ENCODE measurements around the gene MICU2. TPM values are rescaled to one million over a fixed set of nuclear protein-coding genes. Genes with fewer than 3 reads are reported as not detected.
"Not testable (repeated sequence)": the region's sequence is repeated elsewhere in the genome, so short reads cannot be mapped to it uniquely, and the experiment has no call there.

Gene MICU2
- total RNA-seq, 1 experiment from 2014 or later = 16.3 TPM

DNA sequence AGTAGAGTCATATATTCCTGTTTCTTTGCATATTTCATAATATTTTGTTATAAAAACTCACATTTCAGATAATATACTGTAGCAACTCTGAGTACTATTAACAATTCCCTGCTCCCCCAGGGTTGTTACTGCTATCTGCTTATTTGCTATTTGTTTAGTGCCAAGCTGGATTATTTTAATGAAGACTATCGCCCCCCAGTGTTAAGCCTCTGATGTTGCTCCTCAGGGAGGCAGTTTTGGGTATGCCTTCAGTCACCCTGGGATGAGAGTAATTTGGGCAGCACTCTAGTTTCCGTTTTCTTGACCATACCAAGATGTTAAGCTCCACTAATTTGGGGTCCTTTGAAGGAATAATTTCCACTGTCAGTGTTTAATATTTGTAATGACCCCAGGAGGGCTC is 46.0 kb downstream of the MICU2 start:
- Mint-ChIP-seq H3K4me1 (ENCODE audit: low read depth, unreplicated experiment) (no peaks in the 10 kb centered on the region), H3K9me3 (ENCODE audit: low read depth, unreplicated experiment) (peaks cover 2% of the 10 kb centered on the region), H3K27ac (ENCODE audit: unreplicated experiment) (no peak overlapping the region), H3K4me3 (ENCODE audit: low read depth, unreplicated experiment) (no peak overlapping the region), H3K27me3 (ENCODE audit: unreplicated experiment) (no peaks in the 10 kb centered on the region), H3K36me3 (ENCODE audit: insufficient read depth, unreplicated experiment) (no peaks in the 10 kb centered on the region)
- peak; percentile 11 for DNase-seq
- intact Hi-C loops (cut with micrococcal nuclease; ENCODE audit: unreplicated experiment) = no loop called here
- TF ChIP-seq, protein P1, sequence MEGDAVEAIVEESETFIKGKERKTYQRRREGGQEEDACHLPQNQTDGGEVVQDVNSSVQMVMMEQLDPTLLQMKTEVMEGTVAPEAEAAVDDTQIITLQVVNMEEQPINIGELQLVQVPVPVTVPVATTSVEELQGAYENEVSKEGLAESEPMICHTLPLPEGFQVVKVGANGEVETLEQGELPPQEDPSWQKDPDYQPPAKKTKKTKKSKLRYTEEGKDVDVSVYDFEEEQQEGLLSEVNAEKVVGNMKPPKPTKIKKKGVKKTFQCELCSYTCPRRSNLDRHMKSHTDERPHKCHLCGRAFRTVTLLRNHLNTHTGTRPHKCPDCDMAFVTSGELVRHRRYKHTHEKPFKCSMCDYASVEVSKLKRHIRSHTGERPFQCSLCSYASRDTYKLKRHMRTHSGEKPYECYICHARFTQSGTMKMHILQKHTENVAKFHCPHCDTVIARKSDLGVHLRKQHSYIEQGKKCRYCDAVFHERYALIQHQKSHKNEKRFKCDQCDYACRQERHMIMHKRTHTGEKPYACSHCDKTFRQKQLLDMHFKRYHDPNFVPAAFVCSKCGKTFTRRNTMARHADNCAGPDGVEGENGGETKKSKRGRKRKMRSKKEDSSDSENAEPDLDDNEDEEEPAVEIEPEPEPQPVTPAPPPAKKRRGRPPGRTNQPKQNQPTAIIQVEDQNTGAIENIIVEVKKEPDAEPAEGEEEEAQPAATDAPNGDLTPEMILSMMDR (IDR thresholded peaks at IDR 0.05; ENCODE audit: unreplicated experiment) = no peak
- no TSS peak for BruUV-seq (replicated peaks)
- CTCF ChIA-PET = interaction anchor here (0.5 to 1.1 kb wide), 3 partner anchors 9 to 18 kb away, joined by 3 to 6 read pairs (median 4); no protein-coding TSS in a partner anchor

DNA sequence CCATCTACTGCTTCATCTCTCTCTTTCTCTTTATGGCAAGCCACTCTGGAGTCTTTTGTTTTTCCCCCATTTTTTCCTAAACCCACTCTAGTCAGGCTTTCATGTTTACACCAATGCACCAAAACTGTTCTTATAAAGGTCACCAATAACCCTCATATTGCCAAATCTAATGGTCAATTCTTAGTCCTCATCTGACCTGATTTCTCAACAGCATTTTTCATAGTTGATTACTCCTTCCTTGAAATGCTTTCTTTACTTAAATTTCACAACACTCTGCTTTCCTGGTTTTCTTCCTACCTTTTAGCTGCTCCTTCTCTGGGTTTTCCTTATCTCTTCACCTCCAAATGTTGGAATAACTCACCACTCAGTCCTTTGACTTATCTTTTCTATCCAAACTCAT is 47.9 kb downstream of the MICU2 start:
- intact Hi-C loops (cut with micrococcal nuclease; ENCODE audit: unreplicated experiment) = no loop called here
- DNase-seq = no peak
- Mint-ChIP-seq H3K36me3 (ENCODE audit: insufficient read depth, unreplicated experiment) (no peaks in the 10 kb centered on the region), H3K4me1 (ENCODE audit: low read depth, unreplicated experiment) (no peaks in the 10 kb centered on the region), H3K4me3 (ENCODE audit: low read depth, unreplicated experiment) (no peak overlapping the region), H3K27ac (ENCODE audit: unreplicated experiment) (no peak overlapping the region), H3K27me3 (ENCODE audit: unreplicated experiment) (no peaks in the 10 kb centered on the region), H3K9me3 (ENCODE audit: low read depth, unreplicated experiment) (no peaks in the 10 kb centered on the region)
- TF ChIP-seq, protein P1 (IDR thresholded peaks at IDR 0.05; ENCODE audit: unreplicated experiment) = no peak
- BruUV-seq (replicated peaks) = no TSS peak
- CTCF ChIA-PET = no interaction called here

DNA sequence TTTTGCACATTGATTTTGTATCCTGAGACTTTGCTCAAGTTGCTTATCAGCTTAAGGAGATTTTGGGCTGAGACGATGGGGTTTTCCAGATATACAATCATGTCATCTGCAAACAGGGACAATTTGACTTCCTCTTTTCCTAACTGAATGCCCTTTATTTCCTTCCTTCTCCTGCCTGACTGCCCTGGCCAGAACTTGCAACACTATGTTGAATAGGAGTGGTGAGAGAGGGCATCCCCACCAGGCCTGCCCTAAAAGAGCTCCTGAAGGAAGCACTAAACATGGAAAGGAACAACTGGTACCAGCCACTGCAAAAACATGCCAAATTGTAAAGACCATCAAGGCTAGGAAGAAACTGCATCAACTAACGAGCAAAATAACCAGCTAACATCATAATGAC is 50.7 kb downstream of the MICU2 start:
- BruUV-seq (replicated peaks); intact Hi-C loops (cut with micrococcal nuclease; ENCODE audit: unreplicated experiment); H3K9me3 Mint-ChIP-seq (ENCODE audit: low read depth, unreplicated experiment); DNase-seq; CTCF ChIA-PET; H3K27me3 Mint-ChIP-seq (ENCODE audit: unreplicated experiment); H3K36me3 Mint-ChIP-seq (ENCODE audit: insufficient read depth, unreplicated experiment); H3K4me1 Mint-ChIP-seq (ENCODE audit: low read depth, unreplicated experiment); H3K4me3 Mint-ChIP-seq (ENCODE audit: low read depth, unreplicated experiment); H3K27ac Mint-ChIP-seq (ENCODE audit: unreplicated experiment): not testable (repeated sequence)

DNA sequence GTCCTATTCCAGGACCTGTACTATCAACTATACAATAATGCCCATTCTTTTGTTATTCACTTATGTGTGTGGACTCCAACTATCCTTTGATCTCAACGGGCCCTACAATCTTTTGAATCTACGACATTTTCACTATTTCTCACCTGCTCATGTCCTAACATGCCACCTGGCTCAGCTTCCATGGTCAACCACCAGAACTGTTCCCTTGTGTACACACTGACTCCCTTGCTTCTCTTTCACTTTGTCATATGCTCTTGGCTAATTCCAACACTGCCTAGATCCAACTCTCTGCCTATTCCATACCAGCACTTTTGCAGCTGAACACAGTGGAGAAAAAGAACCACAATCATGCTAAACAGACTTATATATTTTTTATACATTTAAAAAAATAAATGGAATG is 53.1 kb downstream of the MICU2 start:
- Mint-ChIP-seq H3K27me3 (ENCODE audit: unreplicated experiment) (no peaks in the 10 kb centered on the region), H3K4me3 (ENCODE audit: low read depth, unreplicated experiment) (no peak overlapping the region), H3K4me1 (ENCODE audit: low read depth, unreplicated experiment) (no peaks in the 10 kb centered on the region), H3K36me3 (ENCODE audit: insufficient read depth, unreplicated experiment) (no peaks in the 10 kb centered on the region), H3K27ac (ENCODE audit: unreplicated experiment) (no peak overlapping the region), H3K9me3 (ENCODE audit: low read depth, unreplicated experiment) (no peaks in the 10 kb centered on the region)
- CTCF ChIA-PET = no interaction called here
- no TSS peak for BruUV-seq (replicated peaks)
- DNase-seq = no peak
- TF ChIP-seq, protein P1 (IDR thresholded peaks at IDR 0.05; ENCODE audit: unreplicated experiment) = no peak
- intact Hi-C loops (cut with micrococcal nuclease; ENCODE audit: unreplicated experiment) = no loop called here

DNA sequence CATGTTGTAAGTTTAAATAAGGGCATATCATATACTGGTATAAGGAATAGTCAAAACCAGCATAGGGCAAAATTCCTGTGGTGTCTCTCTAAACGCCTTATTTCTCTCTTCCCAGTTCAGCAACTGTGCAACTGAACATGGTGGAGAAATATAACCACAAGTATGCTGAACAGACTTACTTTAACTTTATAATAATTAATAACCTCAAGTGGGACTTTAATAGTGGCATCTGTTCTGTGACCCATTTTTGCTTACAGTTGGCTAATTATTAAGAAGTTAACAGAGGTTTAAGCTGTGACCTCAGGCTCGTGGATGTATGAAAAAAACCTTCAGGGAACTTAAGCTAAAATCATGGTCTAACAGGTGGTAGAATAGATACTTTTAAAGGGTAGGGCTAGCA is 54.3 kb downstream of the MICU2 start:
- CTCF ChIA-PET = no interaction called here
- H3K27ac Mint-ChIP-seq (ENCODE audit: unreplicated experiment) = no peak overlapping the region
- H3K4me3 Mint-ChIP-seq (ENCODE audit: low read depth, unreplicated experiment) = no peak overlapping the region
- H3K9me3 Mint-ChIP-seq (ENCODE audit: low read depth, unreplicated experiment) = no peaks in the 10 kb centered on the region
- TF ChIP-seq, protein P1 (IDR thresholded peaks at IDR 0.05; ENCODE audit: unreplicated experiment) = no peak
- BruUV-seq (replicated peaks) = no TSS peak
- intact Hi-C loops (cut with micrococcal nuclease; ENCODE audit: unreplicated experiment) = no loop called here
- H3K27me3 Mint-ChIP-seq (ENCODE audit: unreplicated experiment) = no peaks in the 10 kb centered on the region
- H3K36me3 Mint-ChIP-seq (ENCODE audit: insufficient read depth, unreplicated experiment) = no peaks in the 10 kb centered on the region
- no peaks in the 10 kb centered on the region for H3K4me1 Mint-ChIP-seq (ENCODE audit: low read depth, unreplicated experiment)
- no peak for DNase-seq
